Stimulated activated naive B cell treated with anti-CD40 and anti-IgM and Interleukin-4, amounts not matched to agents 10 μg/mL and 1 μg/mL and 100 μg/mL, for 72 hours (primary cell): Measurements from ENCODE around the gene CDC14A.

Experiments
- ATAC-seq, 2 donors: fragments of 150-1000 bp; cut with Tn5 transposase; replicated peaks; 2 replicates each; pipeline ENCODE4 v1.10.0; 2021; ENCODE audit warnings: moderate library complexity in 1 of 2
- DNase-seq: peaks from one replicate; pipeline ENCODE4 v3.0.0; 2021
- H3K27ac Mint-ChIP-seq: one replicate; pipeline ENCODE4 v1.8.0; 2022; ENCODE audit warnings: mild to moderate bottlenecking, mixed read lengths
- H3K27me3 Mint-ChIP-seq, 2 donors: one replicate each; pipeline ENCODE4 v1.8.0; 2022; ENCODE audit warnings: mixed read lengths in 2 of 2
- H3K36me3 Mint-ChIP-seq, 2 donors: one replicate each; pipeline ENCODE4 v1.8.0; 2022; ENCODE audit warnings: mixed read lengths in 2 of 2, mild to moderate bottlenecking in 1 of 2
- H3K4me1 Mint-ChIP-seq, 2 donors: one replicate each; pipeline ENCODE4 v1.8.0; 2022; ENCODE audit warnings: mixed read lengths in 2 of 2, mild to moderate bottlenecking in 1 of 2
- H3K4me3 Mint-ChIP-seq, 2 donors: one replicate each; pipeline ENCODE4 v1.8.0; 2022; ENCODE audit warnings: mild to moderate bottlenecking in 2 of 2, mixed read lengths in 2 of 2, moderate library complexity in 1 of 2
- H3K9me3 Mint-ChIP-seq, 2 donors: one replicate each; pipeline ENCODE4 v1.8.0; 2022; ENCODE audit warnings: mixed read lengths in 2 of 2, mild to moderate bottlenecking in 1 of 2

Gene CDC14A

DNA sequence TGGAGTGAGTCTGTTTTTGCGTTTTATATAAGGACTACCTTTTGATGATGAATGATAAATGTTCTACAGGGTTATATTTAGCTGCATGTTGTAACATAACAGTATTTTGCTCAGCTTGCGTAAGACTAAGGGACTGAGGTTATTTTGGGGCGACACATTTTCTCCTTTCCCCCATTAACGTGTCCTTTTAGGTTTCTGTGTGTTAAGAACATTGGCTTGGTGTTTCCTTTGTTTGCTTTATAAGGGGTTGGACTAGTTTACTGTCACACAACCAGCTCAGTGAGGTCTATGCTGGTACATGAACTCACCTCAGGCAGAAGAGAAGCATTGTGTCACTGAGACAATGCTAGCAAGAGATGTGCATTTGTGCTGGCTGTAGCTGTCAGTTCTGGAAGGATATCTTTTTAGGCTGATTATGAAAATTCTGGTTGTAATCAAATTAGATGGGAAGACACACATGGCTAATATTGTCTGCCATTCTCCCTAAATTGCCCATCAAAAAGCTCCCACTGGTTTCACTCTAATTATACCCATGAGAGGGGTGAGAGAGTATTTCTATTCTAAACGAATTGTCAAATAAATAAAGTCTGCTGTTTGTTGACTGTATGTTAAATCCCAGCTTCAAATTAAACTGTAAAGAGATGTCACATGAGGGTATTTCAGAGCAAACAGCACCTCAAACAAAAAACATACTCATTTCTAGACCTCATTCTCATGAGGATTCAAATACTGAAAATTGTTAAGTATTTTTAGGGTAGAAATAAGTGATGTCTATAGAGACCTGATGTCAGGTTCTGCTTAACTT, 62.6 kb downstream of the CDC14A start:
- Mint-ChIP-seq H3K9me3 (no peaks in the 10 kb centered on the region), H3K27me3 (no peaks in the 10 kb centered on the region), H3K4me1 (peaks cover 9 to 21% of the 10 kb centered on the region in 2 donors), H3K36me3 (peaks cover 11 to 12% of the 10 kb centered on the region in 2 donors), H3K27ac (no peak overlapping the region), H3K4me3 (no peak overlapping the region)
- ATAC-seq (no peak), DNase-seq (no peak)

DNA sequence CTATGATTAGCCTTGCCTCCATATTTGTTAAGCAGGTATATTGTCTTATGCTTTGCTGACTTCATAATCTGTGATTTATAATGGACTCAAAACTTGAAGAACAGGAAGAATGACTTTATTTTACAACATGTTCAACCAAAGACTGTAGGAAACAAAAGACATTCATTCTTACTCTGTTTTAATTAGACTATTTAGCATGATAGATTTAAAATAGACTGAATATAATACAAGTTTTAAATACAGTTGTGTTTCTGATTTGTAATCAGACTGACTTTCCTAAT, 63.1 kb downstream of the CDC14A start:
- DNase-seq = no peak
- no peak for ATAC-seq
- Mint-ChIP-seq H3K4me3 (no peak overlapping the region), H3K27me3 (no peaks in the 10 kb centered on the region), H3K36me3 (peaks cover 11 to 12% of the 10 kb centered on the region in 2 donors), H3K9me3 (no peaks in the 10 kb centered on the region), H3K4me1 (peaks cover 9 to 21% of the 10 kb centered on the region in 2 donors), H3K27ac (no peak overlapping the region)

DNA sequence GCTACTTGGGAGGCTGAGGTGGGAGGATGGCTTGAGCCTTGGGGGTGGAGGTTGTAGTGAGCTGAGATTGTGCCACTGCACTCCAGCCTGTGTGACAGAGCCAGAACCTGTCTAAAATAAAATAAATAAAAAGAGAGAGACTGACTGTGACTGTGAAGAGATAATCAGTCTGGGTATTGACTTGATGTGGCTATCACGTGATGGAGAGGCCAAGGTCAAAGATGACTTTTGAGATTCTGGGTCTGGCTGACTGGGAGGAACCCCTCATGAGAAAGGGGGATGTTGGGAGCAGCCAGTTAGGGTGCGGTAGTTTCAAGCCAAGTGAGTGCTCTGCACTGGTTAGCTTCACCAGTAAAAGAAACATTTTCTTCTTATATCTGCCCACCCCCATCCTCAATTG, 66.8 kb downstream of the CDC14A start:
- no peaks in the 10 kb centered on the region for H3K9me3 Mint-ChIP-seq
- no peaks in the 10 kb centered on the region for H3K27me3 Mint-ChIP-seq
- DNase-seq = no peak
- H3K4me3 Mint-ChIP-seq = no peak overlapping the region
- no peak for ATAC-seq
- H3K4me1 Mint-ChIP-seq = peaks cover 13 to 18% of the 10 kb centered on the region in 2 donors
- H3K27ac Mint-ChIP-seq = no peak overlapping the region
- peaks cover 11 to 17% of the 10 kb centered on the region in 2 donors for H3K36me3 Mint-ChIP-seq

DNA sequence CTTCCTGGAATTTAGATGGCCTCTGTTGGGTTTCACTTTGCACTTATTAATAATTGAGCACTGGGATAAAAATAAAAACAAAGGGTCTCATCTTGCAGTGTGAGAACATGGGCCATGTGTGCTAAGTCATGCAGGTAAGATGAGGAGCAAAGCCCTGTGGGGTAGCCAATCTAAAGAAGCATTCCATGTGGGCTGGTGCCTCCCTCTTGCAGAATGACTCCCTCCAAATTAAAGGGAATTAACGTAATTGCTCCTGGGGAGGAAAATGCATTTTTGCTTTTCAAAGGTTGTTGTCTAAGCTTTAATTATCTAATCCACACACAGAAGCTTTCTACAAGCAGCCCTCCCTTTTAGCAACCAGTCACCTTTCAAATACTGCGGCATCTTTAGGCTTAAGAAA, 69.8 kb downstream of the CDC14A start:
- no peak overlapping the region for H3K4me3 Mint-ChIP-seq
- no peak for ATAC-seq
- H3K36me3 Mint-ChIP-seq = peaks cover 7 to 17% of the 10 kb centered on the region in 2 donors
- peaks cover 8 to 21% of the 10 kb centered on the region in 2 donors for H3K4me1 Mint-ChIP-seq
- DNase-seq = no peak
- no peaks in the 10 kb centered on the region for H3K9me3 Mint-ChIP-seq
- H3K27ac Mint-ChIP-seq = no peak overlapping the region
- H3K27me3 Mint-ChIP-seq = no peaks in the 10 kb centered on the region

DNA sequence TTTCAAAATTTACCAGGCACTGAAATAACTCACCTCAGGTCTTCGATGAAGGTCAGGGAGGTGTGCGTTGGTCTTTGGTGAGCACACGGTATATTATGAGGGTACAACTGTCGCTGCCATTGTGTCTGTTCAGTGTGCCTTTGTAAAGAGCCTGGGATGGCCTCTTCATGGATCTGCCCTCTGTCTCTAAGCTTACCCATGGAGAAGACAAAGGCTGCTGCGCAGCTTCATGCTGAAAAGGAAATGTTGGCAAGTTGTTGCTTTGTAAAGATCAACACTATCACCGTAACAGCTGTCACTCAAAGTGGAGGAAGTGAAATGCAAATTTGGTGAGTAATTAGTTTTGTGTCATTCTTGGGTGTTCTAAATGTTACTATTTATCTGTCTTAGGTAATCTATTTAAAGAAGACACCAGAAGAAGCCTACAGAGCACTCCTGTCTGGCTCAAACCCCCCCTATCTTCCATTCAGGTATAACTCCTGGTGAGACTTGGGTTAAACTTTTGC, 71.6 kb downstream of the CDC14A start:
- H3K4me1 Mint-ChIP-seq = peaks cover 8 to 27% of the 10 kb centered on the region in 2 donors
- no peaks in the 10 kb centered on the region for H3K27me3 Mint-ChIP-seq
- no peak overlapping the region for H3K4me3 Mint-ChIP-seq
- ATAC-seq (peak; percentile 65 to 74), DNase-seq (no peak)
- H3K36me3 Mint-ChIP-seq = peaks cover 5 to 13% of the 10 kb centered on the region in 2 donors
- no peak overlapping the region for H3K27ac Mint-ChIP-seq
- no peaks in the 10 kb centered on the region for H3K9me3 Mint-ChIP-seq

DNA sequence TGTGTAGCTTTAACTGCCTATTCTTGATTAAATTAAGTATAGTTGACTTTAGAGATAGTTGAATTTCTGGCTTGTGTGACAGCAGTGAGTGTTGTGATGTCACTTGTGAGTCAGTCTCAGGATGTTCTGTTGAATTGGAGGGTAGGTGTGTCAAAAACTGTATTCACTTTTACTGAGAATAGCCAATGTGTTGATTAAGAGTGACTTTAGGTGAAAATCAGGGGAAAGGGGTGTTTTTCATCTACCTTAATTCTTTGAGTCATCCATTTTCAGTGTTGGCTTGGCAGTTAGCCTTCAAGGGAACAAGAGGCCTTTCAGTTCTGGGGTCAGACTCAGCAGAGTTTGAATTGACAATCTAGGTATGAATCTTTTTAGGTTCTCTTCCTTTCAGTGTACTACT, 75.9 kb downstream of the CDC14A start:
- DNase-seq (no peak), ATAC-seq (no peak)
- peaks cover 5 to 10% of the 10 kb centered on the region in 2 donors for H3K36me3 Mint-ChIP-seq
- H3K9me3 Mint-ChIP-seq = no peaks in the 10 kb centered on the region
- H3K27ac Mint-ChIP-seq = no peak overlapping the region
- H3K4me1 Mint-ChIP-seq = peaks cover 5 to 17% of the 10 kb centered on the region in 2 donors
- H3K27me3 Mint-ChIP-seq = no peaks in the 10 kb centered on the region
- no peak overlapping the region for H3K4me3 Mint-ChIP-seq

DNA sequence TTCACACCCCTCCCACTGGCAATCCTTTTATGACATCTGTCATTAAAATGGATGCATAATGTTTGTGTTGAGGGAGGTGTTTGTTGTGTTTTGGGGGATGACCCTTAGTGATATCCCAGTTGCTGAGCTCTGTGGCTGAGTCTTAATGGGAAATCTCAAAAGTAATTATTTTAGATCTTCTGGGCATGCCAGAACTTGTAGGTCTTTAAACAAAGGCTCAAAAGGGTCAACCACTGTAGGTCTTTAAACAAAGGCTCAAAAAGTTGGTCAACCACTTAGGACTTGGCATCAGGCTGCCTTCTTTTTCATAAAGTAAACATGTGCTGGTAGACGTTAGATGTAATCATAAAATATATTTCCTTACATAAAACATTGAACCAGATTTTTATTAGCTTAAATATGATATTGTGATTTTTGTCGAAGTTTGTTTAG, 78.0 kb downstream of the CDC14A start:
- Mint-ChIP-seq H3K4me1 (peaks cover 0 to 5% of the 10 kb centered on the region in 2 donors), H3K36me3 (peaks cover 6 to 10% of the 10 kb centered on the region in 2 donors), H3K27ac (no peak overlapping the region), H3K4me3 (no peak overlapping the region), H3K9me3 (no peaks in the 10 kb centered on the region), H3K27me3 (no peaks in the 10 kb centered on the region)
- DNase-seq = no peak
- no peak for ATAC-seq

DNA sequence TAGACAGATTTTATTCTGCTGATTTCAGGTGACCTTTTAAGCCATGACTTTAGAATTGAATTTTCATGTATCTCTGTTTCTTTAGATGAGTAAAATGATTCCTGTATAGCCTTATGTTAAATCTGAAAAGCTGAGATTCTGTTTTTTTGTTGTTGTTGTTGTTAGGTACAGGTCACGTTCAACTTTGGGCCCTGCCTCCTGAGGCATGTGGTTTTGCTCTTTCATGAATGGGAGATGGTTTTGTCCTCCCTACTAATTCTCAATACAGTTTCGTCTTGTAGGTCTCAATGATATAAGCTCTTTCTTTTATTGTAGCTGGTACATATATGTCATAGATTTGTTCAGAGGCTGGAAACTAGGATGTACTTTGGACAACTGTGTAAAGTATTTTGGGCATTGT, 79.6 kb downstream of the CDC14A start:
- ATAC-seq (no peak), DNase-seq (no peak)
- H3K4me1 Mint-ChIP-seq = peaks cover 0 to 5% of the 10 kb centered on the region in 2 donors
- no peak overlapping the region for H3K4me3 Mint-ChIP-seq
- no peak overlapping the region for H3K27ac Mint-ChIP-seq
- no peaks in the 10 kb centered on the region for H3K27me3 Mint-ChIP-seq
- no peaks in the 10 kb centered on the region for H3K9me3 Mint-ChIP-seq
- H3K36me3 Mint-ChIP-seq = peaks cover 4 to 7% of the 10 kb centered on the region in 2 donors

DNA sequence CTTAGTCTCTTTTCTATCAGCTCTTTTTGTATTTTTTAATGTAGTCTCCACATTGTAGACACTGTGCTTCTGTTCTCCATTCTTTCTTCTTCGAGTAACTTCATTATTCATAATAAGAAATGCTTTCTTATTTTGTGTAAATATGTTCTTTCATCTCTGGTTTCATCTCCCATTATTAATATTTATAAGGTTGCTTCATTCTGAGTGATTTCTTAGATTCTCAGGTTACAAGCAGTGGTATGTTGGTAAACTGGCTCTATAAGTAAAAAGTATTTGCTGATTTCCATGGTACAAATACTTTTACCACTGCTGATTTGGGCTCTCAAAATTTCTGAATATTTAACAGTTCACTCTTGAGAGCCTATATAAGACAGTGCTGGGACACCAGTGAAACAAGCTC, 81.3 kb downstream of the CDC14A start:
- no peak for ATAC-seq
- H3K27me3 Mint-ChIP-seq = no peaks in the 10 kb centered on the region
- peaks cover 4 to 5% of the 10 kb centered on the region in 2 donors for H3K36me3 Mint-ChIP-seq
- no peaks in the 10 kb centered on the region for H3K9me3 Mint-ChIP-seq
- DNase-seq = no peak
- H3K4me1 Mint-ChIP-seq = no peaks in the 10 kb centered on the region
- H3K27ac Mint-ChIP-seq = no peak overlapping the region
- no peak overlapping the region for H3K4me3 Mint-ChIP-seq

DNA sequence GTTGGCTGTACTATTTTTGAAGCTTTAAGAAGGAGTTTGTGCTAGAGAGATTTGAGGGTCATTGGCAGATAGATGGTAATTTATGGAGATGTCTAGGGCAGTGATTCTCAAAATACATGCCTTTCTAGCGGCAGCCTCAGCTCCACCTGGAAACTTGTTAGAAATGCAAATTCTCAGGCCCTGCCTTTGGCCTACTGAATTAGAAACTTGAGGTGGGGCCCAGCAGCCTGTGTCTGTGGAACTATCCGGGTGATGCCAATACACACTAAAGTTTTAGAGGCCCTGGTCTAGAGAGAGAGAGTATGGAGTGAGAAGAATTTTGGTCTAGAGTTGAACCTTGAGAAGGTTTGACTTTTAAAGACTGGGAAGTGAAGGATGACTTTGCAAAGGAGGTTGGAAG, 82.5 kb downstream of the CDC14A start:
- DNase-seq (no peak), ATAC-seq (no peak)
- Mint-ChIP-seq H3K4me3 (no peak overlapping the region), H3K27me3 (no peaks in the 10 kb centered on the region), H3K9me3 (no peaks in the 10 kb centered on the region), H3K27ac (no peak overlapping the region), H3K4me1 (peaks cover 0 to 1% of the 10 kb centered on the region in 2 donors), H3K36me3 (peaks cover 4 to 6% of the 10 kb centered on the region in 2 donors)

DNA sequence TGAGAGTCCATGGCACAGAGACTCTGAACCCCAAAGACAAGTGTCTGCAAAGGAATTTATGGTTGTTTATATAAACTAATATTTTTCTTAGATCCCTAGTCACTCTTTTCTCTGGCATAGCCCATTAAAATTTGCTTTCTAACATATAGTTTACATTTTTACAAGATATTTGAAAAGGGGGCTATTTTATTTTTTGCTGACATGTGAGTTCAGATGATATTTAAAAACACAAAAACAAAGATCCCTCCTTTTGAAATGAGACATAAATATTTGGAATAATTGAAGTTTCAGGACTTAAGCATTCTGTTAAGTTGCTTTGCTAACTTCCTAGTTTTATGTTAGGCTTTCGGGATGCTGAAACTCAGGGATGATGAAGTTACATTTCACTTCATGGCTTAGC, 86.1 kb downstream of the CDC14A start:
- Mint-ChIP-seq H3K27me3 (no peaks in the 10 kb centered on the region), H3K27ac (no peak overlapping the region), H3K4me3 (no peak overlapping the region), H3K9me3 (no peaks in the 10 kb centered on the region), H3K36me3 (peaks cover 4 to 9% of the 10 kb centered on the region in 2 donors), H3K4me1 (peaks cover 0 to 6% of the 10 kb centered on the region in 2 donors)
- ATAC-seq (no peak), DNase-seq (no peak)

DNA sequence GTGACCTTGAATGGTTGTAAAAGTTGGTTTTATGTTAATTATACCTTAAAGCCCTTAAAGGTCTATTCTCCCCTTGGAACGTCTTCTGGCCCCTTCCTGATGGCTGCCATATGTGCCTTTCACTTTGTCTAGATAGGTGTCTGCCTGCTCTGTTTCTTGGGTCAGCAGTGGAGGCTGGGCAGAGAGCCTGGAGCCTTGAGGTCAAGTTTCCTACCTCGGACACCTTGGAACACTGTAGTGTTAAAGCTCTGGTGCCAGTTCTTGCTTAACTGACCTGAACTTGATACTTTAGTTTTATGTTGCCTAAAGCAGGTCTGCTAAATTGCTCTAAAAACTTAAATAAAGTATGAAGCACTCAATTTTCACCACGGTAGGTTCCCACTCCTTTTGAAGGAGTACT, 86.5 kb downstream of the CDC14A start:
- ATAC-seq = no peak
- peaks cover 4 to 9% of the 10 kb centered on the region in 2 donors for H3K36me3 Mint-ChIP-seq
- no peak overlapping the region for H3K4me3 Mint-ChIP-seq
- H3K27ac Mint-ChIP-seq = peak overlapping the region; percentile 53
- H3K27me3 Mint-ChIP-seq = no peaks in the 10 kb centered on the region
- no peaks in the 10 kb centered on the region for H3K9me3 Mint-ChIP-seq
- no peak for DNase-seq
- peaks cover 1 to 9% of the 10 kb centered on the region in 2 donors for H3K4me1 Mint-ChIP-seq

DNA sequence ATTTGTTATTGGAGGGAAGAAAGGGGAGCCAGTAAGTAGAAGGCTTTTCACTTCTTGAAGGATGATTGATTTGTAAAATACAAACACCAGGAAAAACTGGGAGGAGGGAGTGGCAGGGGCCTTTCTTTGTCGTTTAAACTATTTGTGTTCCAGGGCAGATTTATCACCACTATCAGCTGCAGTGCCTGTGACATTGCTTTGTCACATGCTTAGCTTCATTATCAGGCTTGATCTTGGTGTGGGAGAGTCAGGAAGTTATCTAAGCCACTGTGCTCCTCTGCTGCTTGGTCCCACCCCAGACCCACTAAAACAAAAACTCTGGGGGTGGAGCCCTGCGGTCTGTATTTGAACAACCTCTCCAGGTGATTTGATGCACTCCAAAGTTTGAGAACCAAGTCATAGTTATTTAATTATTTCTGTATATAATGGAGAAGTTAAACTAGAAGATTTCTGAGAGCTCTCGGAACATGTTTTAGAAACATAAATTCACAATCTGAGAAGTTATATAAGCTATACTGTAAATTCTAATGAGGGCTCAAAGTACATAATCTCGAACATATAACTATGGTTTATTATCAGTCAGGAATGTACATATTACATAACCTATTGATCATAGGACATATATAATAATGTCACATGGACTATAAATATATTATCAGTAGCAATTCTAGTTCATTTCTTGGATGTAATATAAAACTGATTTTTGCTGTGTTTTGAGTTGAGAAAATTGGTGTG, 87.9 kb downstream of the CDC14A start:
- ATAC-seq = peak in 1 of 2 donors; percentile 39
- H3K9me3 Mint-ChIP-seq = peaks cover 0 to 2% of the 10 kb centered on the region in 2 donors
- no peak overlapping the region for H3K27ac Mint-ChIP-seq
- H3K4me3 Mint-ChIP-seq = no peak overlapping the region
- peaks cover 9 to 19% of the 10 kb centered on the region in 2 donors for H3K4me1 Mint-ChIP-seq
- no peak for DNase-seq
- H3K36me3 Mint-ChIP-seq = peaks cover 7 to 15% of the 10 kb centered on the region in 2 donors
- no peaks in the 10 kb centered on the region for H3K27me3 Mint-ChIP-seq

DNA sequence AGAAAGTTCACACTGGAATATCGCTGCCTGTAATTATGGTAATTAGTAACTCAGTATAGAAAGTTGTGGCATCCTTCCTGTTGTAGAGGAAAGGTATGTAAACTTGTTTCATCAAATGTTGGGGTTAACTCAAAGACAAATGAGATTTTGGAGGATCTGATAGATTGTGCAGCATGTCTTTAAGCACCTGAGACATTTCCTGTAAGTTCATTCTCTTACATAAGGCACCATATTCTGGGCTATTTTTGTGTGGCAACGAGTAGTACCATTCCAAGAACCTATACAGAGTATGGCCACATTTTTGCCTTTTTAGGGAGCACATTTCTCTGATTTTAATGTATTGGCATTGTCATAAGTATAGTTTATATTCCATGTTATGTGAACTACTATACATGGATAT, 88.8 kb downstream of the CDC14A start:
- Mint-ChIP-seq H3K27me3 (no peaks in the 10 kb centered on the region), H3K27ac (no peak overlapping the region), H3K36me3 (peaks cover 7 to 18% of the 10 kb centered on the region in 2 donors), H3K9me3 (peaks cover 0 to 2% of the 10 kb centered on the region in 2 donors), H3K4me1 (peaks cover 9 to 19% of the 10 kb centered on the region in 2 donors), H3K4me3 (no peak overlapping the region)
- DNase-seq (no peak), ATAC-seq (no peak)

DNA sequence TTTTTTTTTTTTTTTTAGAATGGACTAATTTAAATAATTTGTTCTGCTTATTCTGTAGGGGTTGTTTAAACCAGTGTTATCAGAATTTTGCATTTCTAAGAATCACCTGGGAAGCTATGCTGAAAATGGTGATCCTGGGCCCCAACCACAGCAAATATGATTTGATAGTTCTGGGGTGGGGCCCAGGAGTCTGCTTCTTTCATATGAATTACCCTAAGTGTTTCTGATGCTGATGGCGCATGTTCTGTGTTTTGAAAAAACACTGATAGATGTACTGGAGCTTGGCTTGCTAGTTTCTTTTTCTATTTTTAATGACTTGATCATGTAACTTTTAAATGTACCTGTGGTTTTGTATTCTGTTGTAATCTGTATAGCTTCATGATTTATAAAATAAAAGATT, 89.3 kb downstream of the CDC14A start:
- H3K4me3 Mint-ChIP-seq = no peak overlapping the region
- no peak for ATAC-seq
- peaks cover 0 to 2% of the 10 kb centered on the region in 2 donors for H3K9me3 Mint-ChIP-seq
- no peak overlapping the region for H3K27ac Mint-ChIP-seq
- H3K4me1 Mint-ChIP-seq = peaks cover 9 to 19% of the 10 kb centered on the region in 2 donors
- H3K36me3 Mint-ChIP-seq = peaks cover 7 to 18% of the 10 kb centered on the region in 2 donors
- no peak for DNase-seq
- no peaks in the 10 kb centered on the region for H3K27me3 Mint-ChIP-seq
